GM12878 (cell line): ENCODE data around the gene AFF1.

Experiments
- ATF3 ChIP-seq: IDR thresholded peaks from 2 replicates; pipeline ENCODE4 v1.6.1; 2011; ENCODE audit warnings: low read depth, mild to moderate bottlenecking, low read length, moderate library complexity, borderline replicate concordance; ENCODE audit errors: extremely low read depth
- BCL11A ChIP-seq: IDR thresholded peaks from 2 replicates; pipeline ENCODE4 v1.6.1; 2011; ENCODE audit warnings: low read depth, low read length
- CTCF ChIP-seq, 3 experiments: IDR thresholded peaks in 2 of 3; conservative IDR thresholded peaks in 1 of 3; 2 replicates each; pipeline ENCODE4 v1.5.1; 2011; ENCODE audit warnings: low read depth in 3 of 3, low read length in 3 of 3, mild to moderate bottlenecking in 3 of 3, control low read depth in 2 of 3, moderate library complexity in 2 of 3, inconsistent platforms in 1 of 3, mixed read lengths in 1 of 3; ENCODE audit not compliant: control insufficient read depth in 2 of 3, insufficient read depth in 1 of 3; ENCODE audit errors: extremely low read depth in 1 of 3
- FOXM1 ChIP-seq: IDR thresholded peaks from 2 replicates; pipeline ENCODE4 v1.6.1; 2012; ENCODE audit warnings: low read depth, mild to moderate bottlenecking, inconsistent platforms, low read length, moderate library complexity
- KDM1A ChIP-seq: fragments of 200-600 bp; sonication (generic); IDR thresholded peaks from 2 replicates; pipeline ENCODE4 v1.6.1; 2016; ENCODE audit warnings: borderline replicate concordance
- POLR2A ChIP-seq: IDR thresholded peaks from 2 replicates; pipeline ENCODE4 v1.6.1; 2011; ENCODE audit warnings: low read depth, mild to moderate bottlenecking, low read length
- POLR2AphosphoS5 ChIP-seq: IDR thresholded peaks from 2 replicates; pipeline ENCODE4 v1.6.1; 2011; ENCODE audit warnings: mild to moderate bottlenecking, low read length, inconsistent platforms
- SIN3A ChIP-seq: IDR thresholded peaks from 2 replicates; pipeline ENCODE4 v1.6.1; 2012; ENCODE audit warnings: low read depth, low read length, improper control_type of control experiment
- SUPT20H ChIP-seq: IDR thresholded peaks from 2 replicates; pipeline ENCODE4 v1.6.1; 2011; ENCODE audit warnings: low read depth, mild to moderate bottlenecking, low read length, moderate library complexity, borderline replicate concordance; ENCODE audit not compliant: control insufficient read depth
- TF ChIP-seq, protein P1 (sequence below): IDR thresholded peaks from 2 replicates; pipeline ENCODE4 v1.6.1; 2012; ENCODE audit warnings: mild to moderate bottlenecking, low read depth, low read length
- TF ChIP-seq, protein P2 (sequence below): IDR thresholded peaks from 2 replicates; pipeline ENCODE4 v1.6.1; 2012; ENCODE audit warnings: low read length, inconsistent platforms

GRCh38 chr4:87077914-87078585 lies 143.2 kb downstream of the AFF1 start:
- no peak for TF ChIP-seq POLR2A
- TF ChIP-seq, protein P1, sequence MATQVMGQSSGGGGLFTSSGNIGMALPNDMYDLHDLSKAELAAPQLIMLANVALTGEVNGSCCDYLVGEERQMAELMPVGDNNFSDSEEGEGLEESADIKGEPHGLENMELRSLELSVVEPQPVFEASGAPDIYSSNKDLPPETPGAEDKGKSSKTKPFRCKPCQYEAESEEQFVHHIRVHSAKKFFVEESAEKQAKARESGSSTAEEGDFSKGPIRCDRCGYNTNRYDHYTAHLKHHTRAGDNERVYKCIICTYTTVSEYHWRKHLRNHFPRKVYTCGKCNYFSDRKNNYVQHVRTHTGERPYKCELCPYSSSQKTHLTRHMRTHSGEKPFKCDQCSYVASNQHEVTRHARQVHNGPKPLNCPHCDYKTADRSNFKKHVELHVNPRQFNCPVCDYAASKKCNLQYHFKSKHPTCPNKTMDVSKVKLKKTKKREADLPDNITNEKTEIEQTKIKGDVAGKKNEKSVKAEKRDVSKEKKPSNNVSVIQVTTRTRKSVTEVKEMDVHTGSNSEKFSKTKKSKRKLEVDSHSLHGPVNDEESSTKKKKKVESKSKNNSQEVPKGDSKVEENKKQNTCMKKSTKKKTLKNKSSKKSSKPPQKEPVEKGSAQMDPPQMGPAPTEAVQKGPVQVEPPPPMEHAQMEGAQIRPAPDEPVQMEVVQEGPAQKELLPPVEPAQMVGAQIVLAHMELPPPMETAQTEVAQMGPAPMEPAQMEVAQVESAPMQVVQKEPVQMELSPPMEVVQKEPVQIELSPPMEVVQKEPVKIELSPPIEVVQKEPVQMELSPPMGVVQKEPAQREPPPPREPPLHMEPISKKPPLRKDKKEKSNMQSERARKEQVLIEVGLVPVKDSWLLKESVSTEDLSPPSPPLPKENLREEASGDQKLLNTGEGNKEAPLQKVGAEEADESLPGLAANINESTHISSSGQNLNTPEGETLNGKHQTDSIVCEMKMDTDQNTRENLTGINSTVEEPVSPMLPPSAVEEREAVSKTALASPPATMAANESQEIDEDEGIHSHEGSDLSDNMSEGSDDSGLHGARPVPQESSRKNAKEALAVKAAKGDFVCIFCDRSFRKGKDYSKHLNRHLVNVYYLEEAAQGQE: no peak
- TF ChIP-seq, protein P2, sequence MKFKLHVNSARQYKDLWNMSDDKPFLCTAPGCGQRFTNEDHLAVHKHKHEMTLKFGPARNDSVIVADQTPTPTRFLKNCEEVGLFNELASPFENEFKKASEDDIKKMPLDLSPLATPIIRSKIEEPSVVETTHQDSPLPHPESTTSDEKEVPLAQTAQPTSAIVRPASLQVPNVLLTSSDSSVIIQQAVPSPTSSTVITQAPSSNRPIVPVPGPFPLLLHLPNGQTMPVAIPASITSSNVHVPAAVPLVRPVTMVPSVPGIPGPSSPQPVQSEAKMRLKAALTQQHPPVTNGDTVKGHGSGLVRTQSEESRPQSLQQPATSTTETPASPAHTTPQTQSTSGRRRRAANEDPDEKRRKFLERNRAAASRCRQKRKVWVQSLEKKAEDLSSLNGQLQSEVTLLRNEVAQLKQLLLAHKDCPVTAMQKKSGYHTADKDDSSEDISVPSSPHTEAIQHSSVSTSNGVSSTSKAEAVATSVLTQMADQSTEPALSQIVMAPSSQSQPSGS: no peak
- TF ChIP-seq CTCF (IDR thresholded peaks at IDR 0.05 in 2 of 3, conservative IDR thresholded peaks at IDR 0.05 in 1 of 3; ENCODE audit: control insufficient read depth in 2 of 3, extremely low read depth in 1 of 3, insufficient read depth in 1 of 3, low read depth in 3 of 3, low read length in 3 of 3): no peak
- no peak for TF ChIP-seq BCL11A
- TF ChIP-seq POLR2AphosphoS5: no peak
- TF ChIP-seq SUPT20H: no peak
- TF ChIP-seq FOXM1: no peak
- TF ChIP-seq KDM1A: no peak
- no peak for TF ChIP-seq ATF3
- TF ChIP-seq SIN3A: no peak
